Right atrium auricular region (tissue), 2 donors: ENCODE data around the gene ACOT11. TPM values are rescaled to one million over a fixed set of nuclear protein-coding genes. Genes with fewer than 3 reads are reported as not detected.

Experiments
- DNase-seq: peaks from one replicate; pipeline ENCODE4 v3.0.0-alpha.2; 2019; ENCODE audit warnings: low spot score
- H3K27ac ChIP-seq, 2 donors: fragments of 200-600 bp; sonication (generic); 1 replicate in 1 of 2; 2 replicates in 1 of 2; pipeline ENCODE4 v1.5.1; 2016 to 2019
- H3K27me3 ChIP-seq, 2 donors: fragments of 200-600 bp; sonication (generic); one replicate each; pipeline versions ENCODE4 v1.5.1 to v1.6.0; 2017 to 2019
- H3K36me3 ChIP-seq: fragments of 200-600 bp; sonication (generic); one replicate; pipeline ENCODE4 v1.5.1; 2016
- H3K4me1 ChIP-seq, 2 donors: fragments of 200-600 bp; sonication (generic); one replicate each; pipeline versions ENCODE4 v1.5.1 to v1.6.0; 2017 to 2019
- H3K4me3 ChIP-seq, 2 donors: fragments of 200-600 bp; sonication (generic); 1 replicate in 1 of 2; 2 replicates in 1 of 2; pipeline ENCODE4 v1.5.1; 2017 to 2019; ENCODE audit warnings: mild to moderate bottlenecking in 1 of 2, moderate library complexity in 1 of 2
- H3K9me3 ChIP-seq, 2 donors: fragments of 200-600 bp; sonication (generic); one replicate each; pipeline ENCODE4 v1.5.1; 2019
- CTCF ChIP-seq, 2 donors: fragments of 200-600 bp; sonication (generic); IDR thresholded peaks; one replicate each; pipeline ENCODE4 v1.5.1; 2019; ENCODE audit warnings: antibody characterized with exemption in 2 of 2
- total RNA-seq, 2 donors: library from RNA; depleted of rRNA; stranded (reverse); fragments of >200 nt; gene quantifications; one replicate each; pipeline ENCODE4 v1.1.0, GENCODE V29; 2016

Gene ACOT11
- total RNA-seq, 2 donors from 2014 or later, result 9.1 to 27.0 TPM

GRCh38 chr1:54542120-54542961 lies 5.7 kb upstream of the ACOT11 start:
- Histone ChIP-seq H3K27me3 (no peaks in the 10 kb centered on the region), H3K27ac (peak overlapping the region; percentile 54 to 82), H3K9me3 (no peaks in the 10 kb centered on the region), H3K36me3 (no peaks in the 10 kb centered on the region), H3K4me3 (peak overlapping the region; percentile 32 to 59), H3K4me1 (peaks cover 0 to 26% of the 10 kb centered on the region in 2 donors)
- TF ChIP-seq CTCF (IDR thresholded peaks at IDR 0.05), result peak in 1 of 2 donors; percentile 51
- no peak for DNase-seq

GRCh38 chr1:54542962-54543539 lies 5.0 kb upstream of the ACOT11 start:
- DNase-seq, result no peak
- no peaks in the 10 kb centered on the region for H3K36me3 ChIP-seq
- H3K27me3 ChIP-seq, result no peaks in the 10 kb centered on the region
- H3K27ac ChIP-seq, result peak overlapping the region; percentile 54 to 82
- H3K4me3 ChIP-seq, result peak overlapping the region in 1 of 2 donors; percentile 59
- TF ChIP-seq CTCF (IDR thresholded peaks at IDR 0.05), result no peak
- peaks cover 0 to 33% of the 10 kb centered on the region in 2 donors for H3K4me1 ChIP-seq
- H3K9me3 ChIP-seq, result no peaks in the 10 kb centered on the region

GRCh38 chr1:54543729-54544496 lies 4.1 kb upstream of the ACOT11 start:
- TF ChIP-seq CTCF (IDR thresholded peaks at IDR 0.05), result no peak

GRCh38 chr1:54545916-54546635 lies 2.0 kb upstream of the ACOT11 start:
- H3K4me1 ChIP-seq, result peaks cover 0 to 47% of the 10 kb centered on the region in 2 donors
- DNase-seq, result no peak
- no peak for TF ChIP-seq CTCF (IDR thresholded peaks at IDR 0.05)

More at GRCh38 chr1:54543729-54544496, 4.1 kb upstream of the ACOT11 start:
- Histone ChIP-seq H3K36me3 (no peaks in the 10 kb centered on the region), H3K4me1 (peaks cover 0 to 39% of the 10 kb centered on the region in 2 donors), H3K4me3 (no peak overlapping the region), H3K27me3 (no peaks in the 10 kb centered on the region), H3K27ac (peak overlapping the region in 1 of 2 donors; percentile 82), H3K9me3 (no peaks in the 10 kb centered on the region)
- no peak for DNase-seq

GRCh38 chr1:54546651-54547401 lies 1.2 kb upstream of the ACOT11 start:
- Histone ChIP-seq H3K4me1 (peaks cover 0 to 44% of the 10 kb centered on the region in 2 donors), H3K27me3 (no peaks in the 10 kb centered on the region), H3K36me3 (no peaks in the 10 kb centered on the region), H3K27ac (peak overlapping the region; percentile 87 to 94), H3K9me3 (no peaks in the 10 kb centered on the region), H3K4me3 (no peak overlapping the region)
- no peak for TF ChIP-seq CTCF (IDR thresholded peaks at IDR 0.05)
- no peak for DNase-seq

More at GRCh38 chr1:54545916-54546635, 2.0 kb upstream of the ACOT11 start:
- no peak overlapping the region for H3K4me3 ChIP-seq
- H3K27ac ChIP-seq, result peak overlapping the region; percentile 87 to 94
- no peaks in the 10 kb centered on the region for H3K36me3 ChIP-seq
- H3K27me3 ChIP-seq, result no peaks in the 10 kb centered on the region
- no peaks in the 10 kb centered on the region for H3K9me3 ChIP-seq
